DOHH2 (cell line): ENCODE data around the gene POPDC2.

Experiments
- H3F3A ChIP-seq: fragments of 200-600 bp; sonication (generic), shearing (Covaris generic); 2 replicates; pipeline ENCODE4 v1.6.0; 2016; ENCODE audit warnings: antibody characterized with exemption, mild to moderate bottlenecking; ENCODE audit not compliant: control insufficient read depth, insufficient read depth
- H3K27ac ChIP-seq: fragments of 200-600 bp; sonication (generic); 2 replicates; pipeline ENCODE4 v1.5.1; 2014; ENCODE audit warnings: low read depth, mild to moderate bottlenecking, low read length, moderate library complexity
- H3K27me3 ChIP-seq: fragments of 200-600 bp; sonication (generic); 2 replicates; pipeline ENCODE4 v1.6.1; 2014; ENCODE audit warnings: mild to moderate bottlenecking, low read length, mixed read lengths; ENCODE audit not compliant: control insufficient read depth
- H3K36me3 ChIP-seq: fragments of 200-600 bp; sonication (generic); 2 replicates; pipeline ENCODE4 v1.6.1; 2014; ENCODE audit warnings: mild to moderate bottlenecking, low read length, moderate library complexity, mixed read lengths; ENCODE audit not compliant: control insufficient read depth
- H3K4me1 ChIP-seq: fragments of 200-600 bp; sonication (generic); 2 replicates; pipeline ENCODE4 v1.6.1; 2014; ENCODE audit warnings: mild to moderate bottlenecking, low read length, mixed read lengths; ENCODE audit not compliant: control insufficient read depth
- H3K4me2 ChIP-seq: fragments of 200-600 bp; sonication (generic); 2 replicates; pipeline ENCODE4 v1.6.0; 2014; ENCODE audit warnings: mild to moderate bottlenecking, low read length, moderate library complexity
- H3K4me3 ChIP-seq: fragments of 200-600 bp; sonication (generic); 2 replicates; pipeline ENCODE4 v1.5.1; 2014; ENCODE audit warnings: mild to moderate bottlenecking, low read length, mixed read lengths
- H3K79me2 ChIP-seq: fragments of 200-600 bp; sonication (generic); 2 replicates; pipeline ENCODE4 v1.6.1; 2014; ENCODE audit warnings: mild to moderate bottlenecking, low read length, mixed read lengths; ENCODE audit not compliant: control insufficient read depth
- H3K9me2 ChIP-seq: fragments of 200-600 bp; sonication (generic); replicated peaks from 2 replicates; pipeline ENCODE4 v1.6.1; 2014; ENCODE audit warnings: mild to moderate bottlenecking, low read length, mixed read lengths; ENCODE audit not compliant: control insufficient read depth
- H3K9me3 ChIP-seq: fragments of 200-600 bp; sonication (generic); 2 replicates; pipeline ENCODE4 v1.6.1; 2014; ENCODE audit warnings: antibody characterized with exemption, low read length, mixed read lengths; ENCODE audit not compliant: control insufficient read depth, insufficient read depth
- H4K20me1 ChIP-seq: fragments of 200-600 bp; sonication (generic); 2 replicates; pipeline ENCODE4 v1.6.0; 2014; ENCODE audit warnings: low read depth, mild to moderate bottlenecking, antibody characterized with exemption, low read length, moderate library complexity; ENCODE audit not compliant: control insufficient read depth, insufficient read depth
- EZH2phosphoT487 ChIP-seq: fragments of 200-600 bp; sonication (generic); IDR thresholded peaks from 2 replicates; pipeline ENCODE4 v1.6.1; 2017; ENCODE audit warnings: borderline replicate concordance, mild to moderate bottlenecking, antibody characterized with exemption, low read length, moderate library complexity, mixed read lengths
- TF ChIP-seq, protein P1 (sequence below): fragments of 200-600 bp; sonication (generic); IDR thresholded peaks from one replicate; pipeline ENCODE4 v1.5.1; 2014; ENCODE audit warnings: antibody characterized with exemption, mild to moderate bottlenecking, low read depth, low read length; ENCODE audit not compliant: poor library complexity, severe bottlenecking

POPDC2 gene

DNA sequence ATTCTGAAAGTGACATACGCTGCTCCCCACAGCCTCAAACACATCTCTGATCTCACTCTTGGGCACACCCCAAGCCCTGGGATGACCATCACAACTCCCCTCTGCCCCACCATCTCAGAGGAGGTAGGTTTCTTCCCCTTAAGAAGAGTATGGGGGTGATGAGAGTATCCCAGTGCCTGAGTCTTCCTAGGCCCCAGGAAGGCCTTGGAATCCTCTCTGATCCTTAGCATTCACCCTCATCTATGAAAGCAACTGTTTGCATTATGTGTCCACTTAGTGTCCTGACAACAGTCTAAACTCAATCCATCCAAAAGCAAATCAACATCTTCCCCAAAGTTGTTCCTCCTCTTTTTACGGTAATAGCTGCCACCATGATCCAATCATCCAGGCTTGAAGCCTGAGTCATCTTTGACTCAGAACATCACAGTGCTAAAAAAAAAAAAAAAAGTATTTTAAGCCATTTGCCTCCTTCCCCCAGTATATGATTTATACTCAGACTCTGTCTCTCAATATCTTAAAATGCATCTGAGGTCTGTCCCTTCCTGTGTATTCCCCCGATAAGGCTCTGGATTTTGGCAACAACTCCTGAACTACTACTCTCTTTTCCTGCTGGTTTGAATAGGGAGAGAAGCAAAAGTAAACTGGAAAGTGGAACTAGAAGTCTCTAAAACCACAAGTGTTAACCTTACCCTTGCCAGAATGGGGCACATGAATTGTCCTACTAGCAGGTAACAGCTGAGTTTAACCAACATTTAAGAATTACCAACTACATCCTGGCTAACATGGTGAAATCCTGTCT lies 22.5 kb downstream of the POPDC2 start:
- Histone ChIP-seq H3K27ac (no peak overlapping the region), H3K9me2 (no peaks in the 10 kb centered on the region), H3K27me3 (0 out of 2 replicates have a peak, but pooled peaks cover under 1% of the 10 kb centered on the region), H3K79me2 (no peaks in the 10 kb centered on the region), H3K36me3 (no peaks in the 10 kb centered on the region), H3F3A (no peaks in the 10 kb centered on the region), H3K9me3 (no peaks in the 10 kb centered on the region), H3K4me3 (no peak overlapping the region), H3K4me1 (peaks cover 13% of the 10 kb centered on the region), H4K20me1 (no peaks in the 10 kb centered on the region), H3K4me2 (no peak overlapping the region)
- TF ChIP-seq, protein P1, sequence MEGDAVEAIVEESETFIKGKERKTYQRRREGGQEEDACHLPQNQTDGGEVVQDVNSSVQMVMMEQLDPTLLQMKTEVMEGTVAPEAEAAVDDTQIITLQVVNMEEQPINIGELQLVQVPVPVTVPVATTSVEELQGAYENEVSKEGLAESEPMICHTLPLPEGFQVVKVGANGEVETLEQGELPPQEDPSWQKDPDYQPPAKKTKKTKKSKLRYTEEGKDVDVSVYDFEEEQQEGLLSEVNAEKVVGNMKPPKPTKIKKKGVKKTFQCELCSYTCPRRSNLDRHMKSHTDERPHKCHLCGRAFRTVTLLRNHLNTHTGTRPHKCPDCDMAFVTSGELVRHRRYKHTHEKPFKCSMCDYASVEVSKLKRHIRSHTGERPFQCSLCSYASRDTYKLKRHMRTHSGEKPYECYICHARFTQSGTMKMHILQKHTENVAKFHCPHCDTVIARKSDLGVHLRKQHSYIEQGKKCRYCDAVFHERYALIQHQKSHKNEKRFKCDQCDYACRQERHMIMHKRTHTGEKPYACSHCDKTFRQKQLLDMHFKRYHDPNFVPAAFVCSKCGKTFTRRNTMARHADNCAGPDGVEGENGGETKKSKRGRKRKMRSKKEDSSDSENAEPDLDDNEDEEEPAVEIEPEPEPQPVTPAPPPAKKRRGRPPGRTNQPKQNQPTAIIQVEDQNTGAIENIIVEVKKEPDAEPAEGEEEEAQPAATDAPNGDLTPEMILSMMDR: no peak
- TF ChIP-seq EZH2phosphoT487: no peak

DNA sequence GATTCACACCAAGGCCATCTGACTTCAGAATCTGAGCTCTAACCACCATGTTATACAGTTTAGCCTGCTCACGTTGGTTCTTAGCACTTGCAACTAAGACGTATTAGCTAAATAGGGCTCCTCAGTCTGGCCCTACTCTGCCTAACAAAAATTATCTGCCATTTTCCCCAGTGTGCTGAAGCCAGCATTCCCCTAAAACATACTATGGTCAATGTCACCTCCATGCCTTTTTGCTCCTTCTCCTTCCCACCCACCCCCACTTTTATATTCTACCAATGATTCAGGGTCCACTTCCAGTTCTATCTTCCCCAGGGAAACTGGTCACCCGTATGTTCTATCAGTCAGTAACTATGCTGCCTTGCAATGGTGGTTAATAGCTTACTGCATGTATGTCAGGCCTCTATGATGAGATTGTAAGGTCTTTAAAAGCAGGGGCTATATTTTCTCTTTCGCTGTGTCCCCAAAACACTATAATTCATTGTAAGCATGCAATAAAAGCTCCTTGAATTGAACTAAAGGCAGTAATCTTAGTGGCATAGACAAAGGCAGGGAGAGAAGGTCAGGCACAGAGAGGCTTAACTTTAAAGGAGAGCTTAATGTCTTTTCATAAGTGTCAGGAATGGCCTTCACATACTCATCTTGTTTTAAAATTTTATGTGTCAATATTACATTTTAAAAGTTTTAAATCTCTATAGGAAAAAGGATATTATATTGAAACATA lies 23.3 kb downstream of the POPDC2 start:
- no peak overlapping the region for H3K4me2 ChIP-seq
- TF ChIP-seq EZH2phosphoT487: no peak
- TF ChIP-seq, protein P1: no peak
- no peak overlapping the region for H3K4me3 ChIP-seq
- no peak overlapping the region for H3K27ac ChIP-seq
- H3F3A ChIP-seq: no peaks in the 10 kb centered on the region
- no peaks in the 10 kb centered on the region for H3K36me3 ChIP-seq
- no peaks in the 10 kb centered on the region for H3K9me2 ChIP-seq
- H3K79me2 ChIP-seq: no peaks in the 10 kb centered on the region
- H3K9me3 ChIP-seq: no peaks in the 10 kb centered on the region
- peaks cover 13% of the 10 kb centered on the region for H3K4me1 ChIP-seq
- H4K20me1 ChIP-seq: no peaks in the 10 kb centered on the region
- peaks cover 4% of the 10 kb centered on the region; the same call in 1 of the 2 replicates for H3K27me3 ChIP-seq

GRCh38 chr3:119636249-119636648 lies 24.1 kb downstream of the POPDC2 start:
- H3K27me3 ChIP-seq: peaks cover 4% of the 10 kb centered on the region; the same call in 1 of the 2 replicates
- no peaks in the 10 kb centered on the region for H4K20me1 ChIP-seq
- H3F3A ChIP-seq: no peaks in the 10 kb centered on the region
- no peaks in the 10 kb centered on the region for H3K36me3 ChIP-seq
- H3K4me2 ChIP-seq: no peak overlapping the region
- no peaks in the 10 kb centered on the region for H3K9me2 ChIP-seq
- TF ChIP-seq EZH2phosphoT487: no peak
- TF ChIP-seq, protein P1: no peak
- H3K4me3 ChIP-seq: no peak overlapping the region
- H3K9me3 ChIP-seq: no peaks in the 10 kb centered on the region
- no peaks in the 10 kb centered on the region for H3K79me2 ChIP-seq
- H3K27ac ChIP-seq: no peak overlapping the region
- peaks cover 13% of the 10 kb centered on the region for H3K4me1 ChIP-seq
